Dermis blood vessel endothelial cell (primary cell): ENCODE measurements around the gene FTCDNL1. TPM values are rescaled to one million over a fixed set of nuclear protein-coding genes. Genes with fewer than 3 reads are reported as not detected.

Experiments used
- DNase-seq: peaks from one replicate; pipeline ENCODE4 v3.0.0; 2010
- total RNA-seq: library from RNA; depleted of rRNA; stranded (reverse); fragments of >200 nt; gene quantifications from 2 replicates; pipeline ENCODE4 v1.2.3, GENCODE V29; 2014

The FTCDNL1 gene
- total RNA-seq, 1 donor from 2014 or later: 1.7 TPM

DNA sequence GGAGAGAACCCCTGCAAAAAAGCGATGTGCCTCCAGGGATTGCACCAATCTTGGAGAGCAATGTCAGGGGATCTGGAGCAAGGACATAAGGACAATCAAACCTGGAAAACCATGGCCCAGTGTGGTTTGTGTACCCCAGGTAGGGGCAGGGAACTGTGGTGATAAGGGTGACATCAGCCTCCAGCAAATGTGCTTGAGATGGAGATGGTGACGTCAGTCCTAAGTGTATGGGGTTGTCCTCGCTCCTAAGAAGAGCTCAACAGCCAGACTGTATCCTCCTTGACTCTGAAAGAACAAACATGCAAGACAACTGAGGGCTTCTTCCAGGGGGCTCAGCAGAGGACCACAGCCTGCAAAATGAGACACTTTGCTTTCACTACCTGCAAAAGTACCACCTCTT is 71.4 kb downstream of the FTCDNL1 start:
- no peak for DNase-seq

DNA sequence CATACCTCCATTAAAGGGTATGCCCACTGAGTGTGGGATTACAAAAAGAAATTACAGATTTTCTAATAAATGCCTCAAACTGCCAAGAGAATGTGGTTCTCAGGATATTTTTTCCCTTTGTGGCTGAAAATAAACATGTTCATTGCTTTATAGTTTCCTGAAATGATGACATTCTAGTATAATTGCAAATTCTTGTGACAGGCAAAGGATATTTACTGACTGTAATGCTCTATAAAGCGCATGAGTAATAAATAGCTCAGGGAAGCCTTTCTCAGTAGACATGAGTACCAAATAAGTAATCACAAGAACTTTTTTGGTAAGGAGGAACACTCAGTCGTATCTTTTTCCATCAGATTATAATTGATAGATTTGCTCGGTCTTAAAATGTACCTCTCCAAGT is 72.3 kb downstream of the FTCDNL1 start:
- DNase-seq: no peak

DNA sequence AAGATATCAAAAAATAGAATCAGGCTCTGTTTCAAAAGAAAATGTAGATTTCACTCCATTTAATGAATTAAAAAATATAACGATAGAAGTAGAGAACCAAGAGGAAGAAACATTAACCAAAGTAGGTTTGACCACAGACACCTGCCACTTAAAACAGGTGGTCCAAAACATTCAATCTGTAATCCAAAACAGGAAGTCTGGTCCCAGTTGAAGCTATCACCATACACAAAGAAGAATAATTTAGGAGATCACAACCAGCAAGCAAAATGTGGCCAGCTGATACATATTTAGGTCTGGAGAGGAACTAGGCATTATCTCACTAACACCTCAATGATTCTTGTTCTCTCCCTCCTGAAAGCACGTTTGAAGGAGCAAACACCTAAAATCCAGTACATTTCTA is 73.1 kb downstream of the FTCDNL1 start:
- DNase-seq: no peak

GRCh38 chr2:199777315-199777714 is 73.7 kb downstream of the FTCDNL1 start:
- no peak for DNase-seq

GRCh38 chr2:199775267-199775666 is 75.7 kb downstream of the FTCDNL1 start:
- no peak for DNase-seq

DNA sequence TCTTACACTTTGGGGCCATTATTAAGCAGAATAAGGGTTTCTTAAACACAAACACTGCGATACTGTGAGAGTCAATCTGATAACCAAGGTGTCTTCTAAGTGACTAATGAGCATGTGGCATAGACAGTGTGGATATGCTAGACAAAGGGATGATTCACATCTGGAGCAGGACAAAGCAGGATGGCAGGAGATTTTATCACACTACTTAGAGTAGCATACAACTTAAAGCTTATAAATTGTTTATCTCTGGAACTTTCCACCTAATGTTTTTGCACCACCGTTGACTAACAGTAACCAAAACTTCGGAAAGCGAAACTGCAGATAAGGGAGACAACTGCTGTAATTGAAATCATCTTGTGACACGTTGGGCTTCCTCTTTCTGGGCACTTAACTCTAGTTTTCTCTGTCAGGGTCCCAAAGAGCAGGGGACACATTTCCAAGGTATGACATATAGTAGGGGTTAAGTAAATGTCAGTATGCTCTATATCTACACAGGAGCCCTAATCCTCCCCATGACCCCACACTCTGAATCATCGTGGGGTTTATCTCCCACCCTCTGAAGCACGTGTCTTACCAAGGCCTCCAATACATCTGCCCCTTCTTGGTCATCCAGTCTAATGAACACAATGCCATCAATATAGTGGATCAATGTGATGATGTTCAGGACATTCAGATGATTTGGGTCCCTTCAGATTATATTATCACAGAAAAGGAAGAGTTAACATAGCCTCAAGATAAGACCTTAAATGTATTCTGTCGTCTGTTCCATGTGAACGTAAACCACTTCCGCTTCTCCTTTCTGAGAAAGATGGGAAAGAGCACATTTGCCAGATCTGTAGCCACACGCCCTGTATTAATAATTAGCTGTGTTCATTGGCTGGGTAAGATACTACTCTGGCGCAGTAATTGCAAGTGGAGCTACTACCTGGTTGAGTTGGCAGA is 78.7 kb downstream of the FTCDNL1 start:
- no peak for DNase-seq

- no peak for DNase-seq
Observed at GRCh38 chr2:199770716-199771115, 80.3 kb downstream of the FTCDNL1 start.

DNA sequence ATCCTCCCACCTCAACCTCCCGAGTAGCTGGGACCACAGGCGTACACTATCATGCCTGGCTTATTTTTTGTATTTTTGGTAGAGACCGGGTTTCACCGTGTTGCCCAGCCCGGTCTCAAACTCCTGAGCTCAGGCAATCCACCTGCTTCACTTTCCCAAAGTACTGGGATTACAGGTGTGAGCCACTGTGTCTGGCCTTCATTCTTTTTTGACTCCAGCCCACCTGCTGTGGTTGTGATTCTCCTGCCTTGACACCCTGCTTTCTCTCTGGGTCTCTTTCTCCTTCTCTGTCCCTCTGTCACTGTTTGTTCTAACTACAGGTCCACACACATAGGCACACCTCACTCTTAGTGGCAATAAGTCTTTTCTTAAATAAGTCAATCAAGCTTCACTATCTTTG is 85.3 kb downstream of the FTCDNL1 start:
- no peak for DNase-seq

DNA sequence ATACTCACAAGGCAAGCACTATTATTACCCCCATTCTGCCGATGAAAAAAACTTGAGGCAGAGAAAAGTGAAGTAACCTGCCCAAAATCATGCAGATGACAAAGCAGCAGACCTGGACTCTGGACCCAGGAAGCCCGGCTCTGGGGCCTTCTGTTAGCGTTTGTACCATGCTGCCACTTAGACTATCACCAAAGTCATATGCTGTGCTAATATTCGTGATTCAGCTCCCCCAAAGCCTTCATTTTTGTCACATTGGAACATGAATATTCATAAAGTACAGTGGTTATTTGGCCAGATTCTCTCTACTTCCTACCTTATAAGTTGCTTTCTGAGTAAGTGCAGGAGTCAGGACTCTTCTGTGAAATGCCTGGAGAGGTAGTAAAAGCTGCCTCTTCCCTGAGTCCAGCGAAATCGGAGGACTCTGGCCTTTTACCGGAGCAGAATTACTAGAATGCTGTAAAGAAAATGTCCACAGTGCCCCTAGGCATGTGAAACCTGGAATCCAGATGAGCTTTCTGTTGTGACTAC is 86.7 kb downstream of the FTCDNL1 start:
- no peak for DNase-seq

DNA sequence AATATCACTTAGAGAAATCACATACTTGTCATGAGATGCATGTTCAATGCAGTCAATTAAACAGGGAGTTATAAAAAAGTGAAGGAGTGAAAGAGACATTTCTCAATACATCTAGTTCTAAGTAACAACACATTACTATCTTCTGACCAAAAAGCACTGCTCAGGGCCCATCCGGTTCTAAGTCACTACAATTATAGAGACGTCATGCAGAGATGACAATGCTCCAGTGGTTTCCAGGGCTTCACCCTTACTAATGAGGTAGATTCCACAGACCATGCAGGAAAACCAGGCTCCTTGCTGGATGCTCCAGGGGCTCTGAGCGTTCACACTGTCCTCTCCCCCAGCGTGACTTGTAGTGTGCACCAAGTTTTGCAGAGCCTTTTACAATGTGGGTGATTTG is 88.0 kb downstream of the FTCDNL1 start:
- DNase-seq: no peak

DNA sequence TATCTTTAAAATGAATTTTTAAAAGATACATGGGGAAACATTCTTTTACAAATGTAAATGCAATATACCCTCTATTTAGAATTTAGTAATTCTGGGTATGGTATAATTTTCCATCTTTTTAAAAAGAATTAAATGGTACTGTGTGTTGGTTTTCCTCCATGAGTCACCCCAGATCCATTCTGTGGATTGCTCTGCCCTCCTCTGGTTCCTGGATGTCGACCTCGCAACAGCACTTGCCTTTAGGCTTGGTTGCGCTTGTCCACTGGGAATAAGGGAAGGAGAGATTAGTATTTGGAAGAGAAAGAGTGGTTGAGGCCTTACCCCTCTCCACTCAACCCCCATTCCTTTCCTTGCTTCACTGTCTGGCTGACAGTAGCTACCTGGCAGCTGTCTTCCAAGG is 90.4 kb downstream of the FTCDNL1 start:
- no peak for DNase-seq

- no peak for DNase-seq
Observed at GRCh38 chr2:199757233-199757870, 93.6 kb downstream of the FTCDNL1 start.

- no peak for DNase-seq
Observed at GRCh38 chr2:199756743-199757142, 94.2 kb downstream of the FTCDNL1 start.

DNA sequence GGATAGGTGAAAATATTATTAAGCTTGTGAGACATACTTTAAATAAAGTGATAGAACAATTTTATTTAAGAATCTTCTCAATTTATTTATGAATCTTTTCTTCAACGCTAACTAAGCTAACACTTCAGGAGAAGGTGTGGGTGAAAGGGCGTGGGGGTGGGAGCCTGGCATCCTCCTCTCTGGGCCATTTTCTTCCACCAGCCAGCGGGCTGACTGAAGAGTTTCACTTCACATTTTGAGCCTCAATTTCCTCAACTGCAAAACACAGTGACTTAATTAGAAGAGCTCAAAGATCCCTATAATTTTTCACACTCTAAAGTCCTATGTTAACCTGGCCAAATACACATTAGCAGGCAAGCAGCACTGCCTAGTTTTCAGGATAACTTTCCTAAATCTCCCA is 94.8 kb downstream of the FTCDNL1 start:
- no peak for DNase-seq

DNA sequence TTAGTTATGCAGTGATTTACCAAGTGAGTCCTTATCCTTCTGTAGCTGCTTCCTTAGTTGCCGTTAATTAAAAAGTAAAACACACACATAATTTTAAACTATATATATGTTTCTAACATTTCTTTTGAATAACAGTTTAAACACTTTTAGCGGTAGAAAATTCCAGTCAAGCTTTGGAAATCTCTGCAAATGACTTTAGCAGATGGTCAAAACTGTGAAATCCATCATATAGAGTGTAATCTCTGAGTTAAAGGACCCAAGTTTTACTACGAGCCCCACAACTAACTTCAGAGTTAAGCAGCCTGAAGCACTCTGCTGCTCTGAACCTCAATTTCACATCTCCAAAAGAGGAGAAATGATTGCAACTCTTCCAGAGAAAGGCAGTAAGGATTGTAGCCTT is 96.2 kb downstream of the FTCDNL1 start:
- DNase-seq: no peak

DNA sequence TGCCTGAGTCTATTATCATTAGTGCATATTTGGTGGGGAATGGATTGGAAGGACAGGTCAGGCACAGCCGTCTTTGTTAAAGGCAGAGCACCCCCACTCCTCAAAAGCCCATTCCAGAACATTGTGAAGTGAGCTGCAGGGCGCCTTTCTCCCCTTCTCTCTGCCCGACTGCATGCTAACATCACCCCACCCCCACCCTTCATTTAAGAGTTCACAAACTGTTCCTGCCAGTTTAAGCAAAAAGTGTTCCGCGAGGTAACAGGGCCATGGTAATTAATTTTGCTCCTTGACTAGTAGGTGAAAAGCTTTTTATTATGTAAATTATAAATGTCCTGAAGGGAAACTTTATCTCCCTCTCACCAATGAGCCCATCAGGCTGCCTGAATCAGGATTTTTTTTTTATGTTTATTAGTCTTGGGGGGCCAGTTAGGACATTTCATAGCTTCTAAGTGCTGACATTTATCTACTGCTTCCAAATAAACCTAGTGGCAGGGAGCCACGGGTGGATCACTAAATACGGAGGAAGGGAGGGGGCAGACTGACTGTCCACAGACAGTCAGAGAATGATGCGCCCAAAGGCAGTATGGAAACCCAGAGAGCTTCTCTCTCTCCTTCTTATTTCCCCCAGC is 99.4 kb downstream of the FTCDNL1 start:
- no peak for DNase-seq

GRCh38 chr2:199749571-199749970 is 101.4 kb downstream of the FTCDNL1 start:
- DNase-seq: no peak

DNA sequence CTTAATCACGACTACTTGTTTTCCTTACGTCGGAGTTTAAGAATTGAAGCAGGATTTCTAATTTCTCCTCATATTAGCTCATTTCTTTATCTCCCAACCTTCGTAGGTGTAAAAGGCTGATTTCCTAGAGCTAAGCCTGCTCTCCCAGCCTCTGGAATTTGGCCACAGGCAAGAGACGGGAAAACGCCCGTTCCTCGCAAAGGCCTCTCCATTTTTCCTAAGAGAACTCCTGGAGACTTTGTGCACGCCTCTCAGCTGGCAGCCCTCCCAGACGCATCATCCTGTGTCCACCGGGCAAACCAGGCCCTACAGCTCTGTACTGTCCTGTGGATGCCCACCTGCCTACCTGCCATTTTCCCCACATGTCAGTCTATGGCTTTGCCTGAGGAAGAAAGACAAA is 106.3 kb downstream of the FTCDNL1 start:
- no peak for DNase-seq

- no peak for DNase-seq
Observed at GRCh38 chr2:199744260-199744659, 106.7 kb downstream of the FTCDNL1 start.

DNA sequence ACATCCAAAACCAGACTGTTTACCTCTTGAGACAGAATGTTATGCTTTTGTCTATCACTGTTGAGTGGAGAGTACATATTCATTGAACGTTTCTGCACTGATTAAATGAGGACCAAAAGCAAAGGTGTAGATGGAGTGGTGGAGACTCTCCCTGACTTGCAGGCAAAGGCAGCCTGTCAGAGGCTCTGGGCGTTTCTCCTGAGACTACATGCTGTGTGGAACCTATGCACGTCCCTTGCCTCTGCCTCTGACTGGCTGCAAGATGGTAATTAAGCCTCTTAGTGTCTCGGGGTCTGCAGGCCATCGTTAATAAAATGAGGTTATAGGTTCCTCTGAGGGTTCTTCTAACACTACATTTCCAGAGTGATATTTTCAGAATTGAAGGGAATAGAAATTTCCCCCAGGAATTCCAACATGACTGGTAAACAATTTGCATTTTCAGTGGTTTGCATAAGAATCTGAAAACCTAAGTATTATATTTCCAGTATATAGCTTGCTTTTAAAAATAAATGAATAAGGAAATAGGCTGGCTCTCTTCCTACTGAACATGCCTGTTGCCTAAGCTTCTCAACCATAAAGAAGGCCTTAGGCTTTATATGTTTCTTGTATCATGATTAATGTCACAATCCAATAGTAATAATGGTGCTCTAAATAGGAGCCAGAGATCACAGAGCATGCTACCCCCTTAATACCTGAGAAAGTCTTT is 107.4 kb downstream of the FTCDNL1 start:
- no peak for DNase-seq

GRCh38 chr2:199742884-199743283 is 108.1 kb downstream of the FTCDNL1 start:
- DNase-seq: no peak

- DNase-seq: no peak
Observed at GRCh38 chr2:199740111-199740428, 110.9 kb downstream of the FTCDNL1 start.
